ENCODE results near the gene WNK3. TPM values are rescaled to one million over a fixed set of nuclear protein-coding genes. Genes with fewer than 3 reads are reported as not detected.
"Not testable (repeated sequence)": the region's sequence is repeated elsewhere in the genome, so short reads cannot be mapped to it uniquely, and the experiment has no call there.

WNK3 gene
- total and polyA plus RNA-seq, 10 donors, result 0.06 to 1.8 (median 0.97) TPM

DNA sequence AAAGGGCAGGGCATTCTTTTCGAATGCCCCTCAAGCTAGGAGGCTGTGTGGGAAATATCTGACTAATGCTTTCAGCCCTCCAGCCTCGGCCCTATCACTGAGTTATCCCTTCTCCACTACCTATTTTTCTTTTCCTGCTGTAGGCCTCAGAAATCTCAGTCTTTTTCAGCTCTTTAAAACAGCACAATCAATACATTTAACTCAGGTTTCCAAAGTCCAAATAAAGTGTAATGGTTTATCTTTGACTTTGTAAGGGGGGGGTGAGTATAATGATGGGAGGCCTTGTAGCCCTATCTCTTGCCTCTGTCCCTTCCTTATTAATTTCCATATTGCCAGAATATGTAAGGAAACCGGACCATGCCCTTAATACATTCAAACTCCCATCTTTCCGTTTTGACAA, 1.6 kb upstream of the WNK3 start:
- TF ChIP-seq, protein P1, sequence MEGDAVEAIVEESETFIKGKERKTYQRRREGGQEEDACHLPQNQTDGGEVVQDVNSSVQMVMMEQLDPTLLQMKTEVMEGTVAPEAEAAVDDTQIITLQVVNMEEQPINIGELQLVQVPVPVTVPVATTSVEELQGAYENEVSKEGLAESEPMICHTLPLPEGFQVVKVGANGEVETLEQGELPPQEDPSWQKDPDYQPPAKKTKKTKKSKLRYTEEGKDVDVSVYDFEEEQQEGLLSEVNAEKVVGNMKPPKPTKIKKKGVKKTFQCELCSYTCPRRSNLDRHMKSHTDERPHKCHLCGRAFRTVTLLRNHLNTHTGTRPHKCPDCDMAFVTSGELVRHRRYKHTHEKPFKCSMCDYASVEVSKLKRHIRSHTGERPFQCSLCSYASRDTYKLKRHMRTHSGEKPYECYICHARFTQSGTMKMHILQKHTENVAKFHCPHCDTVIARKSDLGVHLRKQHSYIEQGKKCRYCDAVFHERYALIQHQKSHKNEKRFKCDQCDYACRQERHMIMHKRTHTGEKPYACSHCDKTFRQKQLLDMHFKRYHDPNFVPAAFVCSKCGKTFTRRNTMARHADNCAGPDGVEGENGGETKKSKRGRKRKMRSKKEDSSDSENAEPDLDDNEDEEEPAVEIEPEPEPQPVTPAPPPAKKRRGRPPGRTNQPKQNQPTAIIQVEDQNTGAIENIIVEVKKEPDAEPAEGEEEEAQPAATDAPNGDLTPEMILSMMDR (IDR thresholded peaks at IDR 0.05 in 8 of 11, conservative IDR thresholded peaks at IDR 0.05 in 3 of 11), result no peak
- TF ChIP-seq POLR2A (IDR thresholded peaks at IDR 0.05) (no peak), POLR2AphosphoS5 (IDR thresholded peaks at IDR 0.05) (no peak)
- Histone ChIP-seq H3K27ac (no peak overlapping the region), H3K4me3 (peak overlapping the region in 2 of 8 donors; percentile 51 to 71), H3K4me1 (peaks cover 0 to 6% (median 0%) of the 10 kb centered on the region in 6 donors), H3K27me3 (replicated peaks in 1 of 7) (peaks cover 0 to 61% (median 13%) of the 10 kb centered on the region in 7 donors), H3K9me3 (peaks cover 0 to 3% (median 0%) of the 10 kb centered on the region in 8 donors), H3K36me3 (no peaks in the 10 kb centered on the region)
- DNase-seq, result no peak
- 60 to 83% (median 70%) methylated on average over 4 of the region's 4 CpGs for WGBS, 5 donors
- intact Hi-C loops (cut with DNase I; ENCODE audit: low total_unique reads), result no loop called here

DNA sequence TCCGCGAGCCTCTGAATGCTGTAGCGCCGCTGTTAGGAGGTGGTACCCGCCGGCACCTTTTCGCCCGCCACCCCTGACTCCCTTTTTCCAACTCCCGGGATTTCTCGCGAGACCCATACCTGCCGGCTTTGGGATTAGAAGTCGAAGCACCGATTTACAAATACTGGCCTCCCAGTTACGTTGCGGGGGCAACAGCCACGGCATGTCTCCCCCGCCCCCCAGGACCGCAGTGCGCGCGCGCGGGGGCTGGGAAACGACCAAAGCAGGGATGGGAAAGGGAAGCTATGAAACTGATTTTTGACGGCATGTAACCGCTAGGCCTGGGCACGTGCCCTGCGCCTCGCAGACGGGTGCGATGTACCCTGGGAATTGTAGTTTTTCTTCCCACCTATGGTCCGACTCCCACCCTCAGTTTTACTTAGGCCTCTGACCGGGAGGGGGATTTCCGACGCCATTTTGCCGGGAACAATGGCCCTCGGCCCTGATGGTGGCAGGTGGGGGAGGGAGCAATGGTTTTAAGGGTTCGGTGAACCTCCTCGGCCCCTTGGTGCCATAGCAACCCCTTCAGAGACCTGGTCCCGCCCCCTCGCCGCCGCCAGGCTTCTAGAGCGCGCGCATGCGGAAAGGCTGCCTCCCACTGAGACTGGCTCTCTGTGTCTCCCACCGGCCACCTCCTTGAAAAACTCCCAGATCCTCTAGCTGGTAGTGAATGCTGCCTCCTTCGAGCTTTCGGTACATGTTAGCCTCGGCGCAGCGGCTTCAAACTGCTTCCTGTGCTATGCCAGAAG, 772 bp upstream of the WNK3 start:
- H3K4me1 ChIP-seq, result peaks cover 0 to 6% (median 0%) of the 10 kb centered on the region in 6 donors
- peak overlapping the region; percentile 8 to 71 (median 40) for H3K4me3 ChIP-seq
- H3K27me3 ChIP-seq (replicated peaks in 1 of 7), result peaks cover 0 to 56% (median 13%) of the 10 kb centered on the region in 7 donors
- peak overlapping the region in 5 of 8 donors; percentile 36 to 59 (median 56) for H3K27ac ChIP-seq
- H3K36me3 ChIP-seq, result no peaks in the 10 kb centered on the region
- peaks cover 0 to 3% (median 0%) of the 10 kb centered on the region in 8 donors for H3K9me3 ChIP-seq
- peak; percentile 73 for DNase-seq
- TF ChIP-seq, protein P1 (IDR thresholded peaks at IDR 0.05 in 8 of 11, conservative IDR thresholded peaks at IDR 0.05 in 3 of 11), result no peak
- TF ChIP-seq POLR2A (IDR thresholded peaks at IDR 0.05), result no peak
- no peak for TF ChIP-seq POLR2AphosphoS5 (IDR thresholded peaks at IDR 0.05)
- intact Hi-C loops (cut with DNase I; ENCODE audit: low total_unique reads), result no loop called here
- WGBS, 5 donors, result 1 to 50% (median 4%) methylated on average over 28 to 54 of the region's 54 CpGs

DNA sequence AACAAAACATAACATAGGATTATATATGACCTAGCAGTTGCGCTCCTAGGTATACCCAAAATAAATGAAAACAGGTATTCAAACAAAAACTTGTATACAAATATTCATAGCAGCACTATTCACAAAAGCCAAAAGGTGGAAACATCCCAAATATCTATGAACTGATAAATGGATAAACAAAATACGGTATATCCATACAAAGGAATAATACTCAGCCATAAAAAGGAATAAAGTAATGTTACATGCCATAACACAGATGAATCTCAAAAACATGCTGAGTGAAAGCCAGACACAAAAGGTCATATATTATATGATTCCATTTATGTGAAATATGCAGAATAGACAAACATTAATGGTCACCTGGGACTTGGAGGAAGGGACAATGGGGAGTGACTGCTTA, 5.2 kb downstream of the WNK3 start:
- intact Hi-C loops (cut with DNase I; ENCODE audit: low total_unique reads), result no loop called here
- Histone ChIP-seq H3K27me3 (replicated peaks in 1 of 7) (peaks cover 0 to 11% (median 0%) of the 10 kb centered on the region in 7 donors), H3K27ac (no peak overlapping the region), H3K4me1 (peaks cover 0 to 6% (median 0%) of the 10 kb centered on the region in 6 donors), H3K4me3 (no peak overlapping the region), H3K9me3 (peaks cover 0 to 17% (median 0%) of the 10 kb centered on the region in 8 donors), H3K36me3 (no peaks in the 10 kb centered on the region)
- WGBS, 5 donors, result 90 to 99% (median 94%) methylated on average over 2 of the region's 2 CpGs
- TF ChIP-seq, protein P1 (IDR thresholded peaks at IDR 0.05 in 8 of 11, conservative IDR thresholded peaks at IDR 0.05 in 3 of 11), result no peak
- TF ChIP-seq POLR2AphosphoS5 (IDR thresholded peaks at IDR 0.05), result no peak
- no peak for TF ChIP-seq POLR2A (IDR thresholded peaks at IDR 0.05)
- no peak for DNase-seq

DNA sequence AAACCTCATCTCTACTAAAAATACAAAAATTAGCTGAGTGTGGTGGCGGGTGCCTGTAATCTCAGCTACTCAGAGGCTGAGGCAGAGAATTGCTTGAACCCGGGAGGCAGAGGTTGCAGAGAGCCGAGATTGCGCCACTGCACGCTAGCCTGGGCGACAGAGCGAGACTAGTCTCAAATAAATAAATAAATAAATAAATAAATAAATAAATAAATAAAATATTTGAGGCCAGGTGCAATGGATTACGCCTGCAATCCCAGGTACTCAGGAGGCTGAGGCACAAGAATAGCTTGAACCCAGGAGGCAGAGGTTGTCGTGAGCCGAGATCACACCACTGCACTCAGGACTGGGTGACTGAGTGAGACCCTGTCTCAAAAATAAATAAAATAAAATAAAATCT, 20.5 kb downstream of the WNK3 start:
- H3K4me3 ChIP-seq; H3K36me3 ChIP-seq; H3K27me3 ChIP-seq (replicated peaks in 1 of 7); H3K4me1 ChIP-seq; DNase-seq; intact Hi-C loops (cut with DNase I; ENCODE audit: low total_unique reads); H3K27ac ChIP-seq; H3K9me3 ChIP-seq: not testable (repeated sequence)
- WGBS, 5 donors, result 90 to 97% (median 94%) methylated on average over 10 of the region's 10 CpGs
